HAP-1 (cell line): ENCODE results near the gene CNOT11.

Experiments
- DNase-seq, 2 experiments: peaks; one replicate each; pipeline ENCODE4 v3.0.0-alpha.2; 2016 to 2020; ENCODE audit warnings: low spot score in 2 of 2
- H3K27me3 ChIP-seq: fragments of 250-450 bp; sonication (Bioruptor Pico); 2 replicates; pipeline ENCODE4 v1.5.1; 2020; ENCODE audit warnings: low read depth, mild to moderate bottlenecking, moderate library complexity
- H3K36me3 ChIP-seq: fragments of 250-450 bp; sonication (Bioruptor Pico); replicated peaks from 2 replicates; pipeline ENCODE4 v1.5.1; 2020; ENCODE audit warnings: mild to moderate bottlenecking
- H3K4me1 ChIP-seq: fragments of 250-450 bp; sonication (Bioruptor Pico); 2 replicates; pipeline ENCODE4 v1.5.1; 2020; ENCODE audit warnings: mild to moderate bottlenecking
- H3K4me3 ChIP-seq: fragments of 250-450 bp; sonication (Bioruptor Pico); 2 replicates; pipeline ENCODE4 v1.5.1; 2020; ENCODE audit warnings: mild to moderate bottlenecking, moderate library complexity
- H3K9me3 ChIP-seq: fragments of 250-450 bp; sonication (Bioruptor Pico); 2 replicates; pipeline ENCODE4 v1.5.1; 2020; ENCODE audit warnings: mild to moderate bottlenecking, moderate library complexity
- in situ Hi-C: fragments of 300-500 bp; cut with MboI; formaldehyde crosslinking; loops from 3 replicates; pipeline ENCODE4 v1.14.3; 2020; ENCODE audit warnings: low sequenced_read_pairs, inconsistent platforms, mixed read lengths

Gene CNOT11

DNA sequence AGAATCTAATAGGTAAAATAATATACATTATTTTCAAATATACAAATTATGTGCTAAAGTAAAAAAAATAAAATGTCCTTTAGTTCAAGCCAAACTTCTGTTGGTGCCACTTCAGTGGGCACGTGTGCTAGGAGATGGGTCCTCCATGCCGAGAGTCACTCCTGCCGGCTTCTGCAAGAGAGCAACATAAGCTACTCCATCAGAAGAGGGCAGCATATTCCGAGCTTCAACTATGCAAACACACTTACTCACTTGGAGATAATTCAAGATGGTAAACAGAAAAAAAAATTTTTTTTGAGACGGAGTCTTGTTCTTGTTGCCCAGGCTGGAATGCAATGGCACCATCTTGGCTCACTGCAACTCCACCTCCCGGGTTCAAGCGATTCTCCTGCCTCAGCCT, 24.4 kb downstream of the CNOT11 start:
- Histone ChIP-seq H3K4me3 (no peak overlapping the region), H3K4me1 (no peaks in the 10 kb centered on the region), H3K9me3 (no peaks in the 10 kb centered on the region), H3K36me3 (peaks cover 57% of the 10 kb centered on the region), H3K27me3 (no peaks in the 10 kb centered on the region)
- in situ Hi-C loops: no loop called here
- no peak for DNase-seq

DNA sequence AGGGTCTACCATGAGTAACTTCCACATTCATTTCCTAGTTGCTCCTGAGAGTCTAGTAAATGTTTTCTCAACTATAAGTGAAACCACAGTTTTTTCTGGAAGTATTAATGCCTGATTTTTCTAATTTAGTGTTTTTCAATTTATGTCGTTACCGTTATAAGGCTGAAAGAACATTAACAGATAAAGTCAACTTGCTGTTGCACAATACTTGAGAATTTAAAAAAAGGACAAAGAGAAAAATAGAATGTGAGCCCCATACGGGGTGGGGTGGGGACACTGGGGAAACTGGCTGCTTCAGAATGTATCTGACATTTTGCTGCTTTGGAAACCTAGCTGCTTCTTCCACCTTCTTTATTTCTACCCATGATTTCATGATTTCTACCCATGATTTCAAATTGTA, 26.2 kb downstream of the CNOT11 start:
- Histone ChIP-seq H3K4me3 (no peak overlapping the region), H3K4me1 (no peaks in the 10 kb centered on the region), H3K27me3 (no peaks in the 10 kb centered on the region), H3K36me3 (peaks cover 60% of the 10 kb centered on the region), H3K9me3 (no peaks in the 10 kb centered on the region)
- in situ Hi-C loops: no loop called here
- DNase-seq: no peak

DNA sequence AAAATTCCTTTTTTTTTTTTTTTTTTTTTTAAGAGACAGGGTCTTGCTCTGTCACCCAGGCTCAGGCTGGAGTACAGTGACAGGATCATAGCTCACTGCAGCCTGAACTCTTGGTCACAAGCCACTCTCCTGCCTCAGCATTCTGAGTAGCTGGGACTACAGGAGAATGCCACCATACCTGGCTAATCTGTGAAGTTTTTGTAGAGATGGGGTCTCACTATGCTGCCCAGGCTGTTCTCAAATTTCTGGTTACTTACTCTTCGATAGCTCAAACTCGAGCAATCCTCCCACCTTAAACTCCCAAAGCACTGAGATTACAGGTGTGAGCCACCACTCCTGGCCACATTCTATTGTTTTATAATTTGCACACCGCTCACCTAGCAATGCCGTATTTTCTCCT, 28.8 kb downstream of the CNOT11 start:
- Histone ChIP-seq H3K9me3 (no peaks in the 10 kb centered on the region), H3K27me3 (no peaks in the 10 kb centered on the region), H3K36me3 (peaks cover 82% of the 10 kb centered on the region), H3K4me1 (no peaks in the 10 kb centered on the region), H3K4me3 (no peak overlapping the region)
- no peak for DNase-seq
- in situ Hi-C loops: no loop called here

DNA sequence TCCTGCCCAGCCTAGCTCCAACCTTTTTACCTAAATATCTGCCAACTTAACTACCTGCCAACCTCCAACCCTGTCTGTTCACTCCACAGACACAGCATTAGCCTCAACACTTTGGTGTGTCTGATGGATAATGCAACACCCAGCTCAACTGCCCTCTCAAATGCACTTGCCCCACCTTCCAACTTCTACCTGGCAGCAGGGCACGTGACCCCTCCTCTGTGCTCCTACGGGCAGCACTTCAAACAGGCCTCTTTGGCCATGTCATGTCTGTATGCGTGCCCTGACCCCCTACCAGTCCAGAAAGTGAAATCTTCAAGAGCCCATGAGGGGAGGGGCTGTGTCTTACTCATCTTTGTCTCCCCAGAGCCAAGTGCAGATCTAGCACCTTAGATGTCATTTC, 30.3 kb downstream of the CNOT11 start:
- Histone ChIP-seq H3K4me3 (no peak overlapping the region), H3K9me3 (no peaks in the 10 kb centered on the region), H3K27me3 (no peaks in the 10 kb centered on the region), H3K4me1 (no peaks in the 10 kb centered on the region), H3K36me3 (peaks cover 86% of the 10 kb centered on the region)
- in situ Hi-C loops: no loop called here
- no peak for DNase-seq

DNA sequence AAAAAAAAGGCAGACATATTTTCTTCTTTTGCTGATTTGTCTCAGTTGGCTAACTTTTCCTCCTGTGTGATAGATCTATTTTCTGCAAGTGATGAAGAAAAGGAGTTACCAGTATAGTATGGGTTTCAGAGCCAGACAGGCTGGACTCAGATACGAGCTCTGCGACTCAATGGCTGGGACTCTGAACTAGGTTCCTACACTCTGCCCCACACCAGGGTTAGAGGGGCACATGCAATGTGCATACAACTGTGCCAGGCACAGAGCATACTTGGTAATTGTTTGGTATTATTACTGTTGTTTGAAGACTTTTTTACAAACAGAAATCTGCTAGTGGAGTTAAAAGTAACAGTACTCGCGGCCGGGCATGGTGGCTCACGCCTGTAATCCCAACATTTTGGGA, 34.0 kb downstream of the CNOT11 start:
- in situ Hi-C loops: no loop called here
- Histone ChIP-seq H3K27me3 (no peaks in the 10 kb centered on the region), H3K4me3 (no peak overlapping the region), H3K9me3 (no peaks in the 10 kb centered on the region), H3K36me3 (peaks cover 65% of the 10 kb centered on the region), H3K4me1 (no peaks in the 10 kb centered on the region)
- DNase-seq: no peak

DNA sequence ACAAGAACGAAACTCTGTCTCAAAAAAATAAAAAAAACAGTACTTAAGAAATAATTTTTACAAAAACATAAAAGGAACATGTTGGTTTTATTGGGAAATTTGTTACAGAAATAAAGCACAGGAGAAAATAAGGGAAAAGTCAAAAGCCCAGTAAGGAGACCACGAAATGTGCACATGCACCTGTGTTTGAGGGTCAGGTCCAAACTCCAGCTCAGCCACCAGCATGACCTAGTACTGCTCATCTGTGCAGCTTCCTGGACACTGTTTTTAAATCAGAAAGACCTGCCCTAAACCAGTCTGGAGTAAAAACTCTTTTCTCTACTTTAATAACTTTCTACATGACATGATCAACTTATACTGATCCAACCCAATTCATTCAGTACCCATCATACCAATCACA, 34.6 kb downstream of the CNOT11 start:
- H3K4me1 ChIP-seq: no peaks in the 10 kb centered on the region
- peaks cover 65% of the 10 kb centered on the region for H3K36me3 ChIP-seq
- no peaks in the 10 kb centered on the region for H3K27me3 ChIP-seq
- no peak for DNase-seq
- H3K4me3 ChIP-seq: no peak overlapping the region
- in situ Hi-C loops: no loop called here
- H3K9me3 ChIP-seq: no peaks in the 10 kb centered on the region

DNA sequence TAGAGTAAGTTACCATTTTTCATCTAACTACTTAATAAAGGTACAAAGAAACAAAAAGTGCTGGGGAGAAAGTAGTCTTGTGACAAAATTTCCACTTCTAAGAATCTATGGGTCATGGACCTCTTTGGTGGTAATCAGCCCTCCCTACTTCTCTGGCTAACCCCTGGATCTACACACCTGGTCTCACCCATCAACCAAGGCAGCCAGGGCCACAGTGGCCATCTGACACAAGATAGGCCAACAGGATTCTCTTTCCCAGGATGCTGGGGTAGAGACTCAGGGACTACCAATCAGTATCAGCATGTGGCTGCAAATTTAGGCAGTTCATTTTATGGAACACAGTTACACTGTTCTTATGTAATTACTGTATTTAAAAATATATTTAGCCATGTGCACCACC, 38.0 kb downstream of the CNOT11 start:
- DNase-seq: no peak
- in situ Hi-C loops: no loop called here
- H3K36me3 ChIP-seq: peaks cover 55% of the 10 kb centered on the region
- no peaks in the 10 kb centered on the region for H3K27me3 ChIP-seq
- no peak overlapping the region for H3K4me3 ChIP-seq
- H3K9me3 ChIP-seq: no peaks in the 10 kb centered on the region
- H3K4me1 ChIP-seq: no peaks in the 10 kb centered on the region

DNA sequence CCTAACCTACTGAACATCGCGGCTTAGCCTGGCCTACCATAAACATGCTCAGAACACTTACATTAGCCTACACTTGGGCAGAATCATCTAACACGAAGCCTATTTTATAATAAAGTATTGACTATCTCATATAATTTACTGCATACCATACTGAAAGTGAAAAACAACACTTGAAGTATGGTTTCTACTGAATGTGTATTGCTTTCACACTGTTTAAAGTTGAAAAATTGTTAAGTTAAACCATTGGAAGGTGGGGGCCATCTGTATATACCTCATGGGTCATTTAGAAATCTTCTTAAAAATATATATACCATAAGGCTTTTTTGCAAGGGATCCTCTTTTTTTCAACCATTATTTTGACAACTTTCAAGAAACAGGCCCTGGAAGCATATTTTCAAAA, 39.3 kb downstream of the CNOT11 start:
- no peaks in the 10 kb centered on the region for H3K9me3 ChIP-seq
- H3K36me3 ChIP-seq: peaks cover 47% of the 10 kb centered on the region
- in situ Hi-C loops: no loop called here
- no peak for DNase-seq
- no peaks in the 10 kb centered on the region for H3K27me3 ChIP-seq
- no peaks in the 10 kb centered on the region for H3K4me1 ChIP-seq
- H3K4me3 ChIP-seq: no peak overlapping the region

DNA sequence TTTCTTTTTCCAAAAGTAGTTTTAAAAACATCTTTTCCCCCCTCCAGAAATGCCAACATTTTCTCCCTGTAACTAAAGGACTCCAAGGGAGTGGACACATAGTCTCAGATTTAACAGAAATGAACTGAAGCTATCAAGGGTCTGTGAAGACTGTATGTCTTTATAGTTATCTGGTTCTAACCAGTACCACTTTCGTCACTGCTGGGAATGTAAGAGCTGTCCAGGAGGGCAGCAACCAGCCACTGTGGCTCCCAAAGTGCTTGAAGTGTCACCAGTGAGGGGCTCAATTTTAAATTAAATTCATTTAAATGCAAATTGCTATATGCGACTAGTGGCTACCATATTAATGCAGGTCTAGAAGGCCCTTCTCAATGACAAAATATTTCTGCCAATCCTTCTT, 40.9 kb downstream of the CNOT11 start:
- H3K36me3 ChIP-seq: peaks cover 37% of the 10 kb centered on the region
- H3K4me3 ChIP-seq: no peak overlapping the region
- H3K9me3 ChIP-seq: no peaks in the 10 kb centered on the region
- H3K4me1 ChIP-seq: no peaks in the 10 kb centered on the region
- in situ Hi-C loops: no loop called here
- H3K27me3 ChIP-seq: no peaks in the 10 kb centered on the region
- DNase-seq: no peak

DNA sequence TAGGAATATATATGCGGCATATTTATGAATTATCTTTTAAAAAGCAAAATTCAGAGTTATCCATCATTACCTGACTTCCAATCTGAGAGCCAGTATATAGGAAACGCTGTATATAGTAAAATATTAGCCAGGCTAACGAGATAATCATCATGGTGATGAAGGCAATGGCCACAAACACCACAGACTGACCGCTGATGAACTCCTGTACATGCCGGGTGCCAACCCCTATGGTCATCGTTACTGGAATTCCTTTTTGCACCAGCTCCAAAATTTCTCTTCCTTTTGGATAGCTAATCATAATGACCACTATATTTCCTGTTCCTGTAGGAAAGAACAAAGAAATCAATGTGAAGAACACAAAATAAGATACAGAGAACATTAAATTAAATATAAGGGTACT, 42.2 kb downstream of the CNOT11 start:
- Histone ChIP-seq H3K4me1 (no peaks in the 10 kb centered on the region), H3K27me3 (no peaks in the 10 kb centered on the region), H3K4me3 (no peak overlapping the region), H3K9me3 (no peaks in the 10 kb centered on the region), H3K36me3 (peaks cover 36% of the 10 kb centered on the region)
- DNase-seq: no peak
- in situ Hi-C loops: no loop called here

DNA sequence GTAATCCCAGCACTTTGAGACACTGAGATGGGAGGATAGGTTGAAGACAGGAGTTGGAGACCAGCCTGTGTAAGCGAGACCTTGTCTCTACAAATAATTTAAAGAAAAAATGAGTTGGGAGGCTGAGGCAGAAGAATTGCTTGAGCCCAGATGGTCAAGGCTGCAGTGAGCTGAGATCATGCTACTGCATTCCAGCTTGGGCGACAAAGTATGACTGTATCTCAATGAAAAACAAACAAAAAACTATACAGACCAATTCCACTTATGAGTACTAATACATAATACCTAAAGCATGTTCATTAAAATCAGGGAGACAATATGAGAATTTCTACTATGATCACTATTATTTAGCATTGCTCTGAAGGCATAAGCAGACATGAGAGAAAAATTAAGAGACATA, 43.2 kb downstream of the CNOT11 start:
- peaks cover 33% of the 10 kb centered on the region for H3K36me3 ChIP-seq

DNA sequence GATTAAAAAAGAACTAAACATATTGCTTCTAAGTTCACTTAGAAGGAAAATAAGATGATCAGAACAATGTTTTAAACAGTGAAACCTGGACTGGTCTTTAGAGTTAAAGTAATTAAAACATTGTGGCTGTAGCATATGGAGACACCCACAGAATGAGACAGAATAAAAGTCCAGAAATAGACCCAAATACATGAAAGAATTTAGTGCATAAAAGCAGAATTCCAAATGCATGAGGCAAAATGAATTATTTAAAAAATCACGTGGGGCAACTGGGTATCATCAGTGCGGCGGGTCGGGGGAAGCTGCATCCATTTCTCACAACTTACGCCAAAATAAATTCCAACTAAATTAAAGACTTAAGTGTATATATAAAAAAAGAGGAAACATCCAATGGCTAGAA, 43.7 kb downstream of the CNOT11 start:
- Histone ChIP-seq H3K4me1 (no peaks in the 10 kb centered on the region), H3K36me3 (peaks cover 31% of the 10 kb centered on the region), H3K27me3 (no peaks in the 10 kb centered on the region), H3K9me3 (no peaks in the 10 kb centered on the region), H3K4me3 (no peak overlapping the region)
- in situ Hi-C loops: no loop called here
- DNase-seq: no peak

More for the DNA sequence above, 43.2 kb downstream of the CNOT11 start:
- no peaks in the 10 kb centered on the region for H3K27me3 ChIP-seq
- no peaks in the 10 kb centered on the region for H3K9me3 ChIP-seq
- H3K4me1 ChIP-seq: no peaks in the 10 kb centered on the region
- DNase-seq: no peak
- no peak overlapping the region for H3K4me3 ChIP-seq
- in situ Hi-C loops: no loop called here

DNA sequence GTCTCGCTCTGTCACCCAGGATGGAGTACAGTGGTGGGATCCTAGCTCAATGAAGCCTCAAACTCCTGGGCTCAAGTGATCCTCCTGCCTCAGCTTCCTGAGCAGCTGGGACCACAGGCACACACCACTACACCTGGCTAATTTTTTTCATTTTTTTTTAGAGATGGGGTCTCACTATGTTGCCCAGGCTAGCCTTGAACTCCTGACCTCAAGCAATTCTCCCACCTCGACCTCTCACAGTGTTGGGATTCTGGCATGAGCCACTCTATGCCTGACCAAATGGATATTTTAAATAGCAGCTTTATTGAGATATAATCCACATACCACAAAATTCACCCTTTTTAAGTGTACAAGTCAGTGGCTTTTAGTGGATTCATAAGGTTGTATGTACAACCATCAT, 44.7 kb downstream of the CNOT11 start:
- Histone ChIP-seq H3K36me3 (peaks cover 27% of the 10 kb centered on the region), H3K9me3 (no peaks in the 10 kb centered on the region), H3K27me3 (no peaks in the 10 kb centered on the region), H3K4me1 (no peaks in the 10 kb centered on the region), H3K4me3 (no peak overlapping the region)
- in situ Hi-C loops: no loop called here
- no peak for DNase-seq

DNA sequence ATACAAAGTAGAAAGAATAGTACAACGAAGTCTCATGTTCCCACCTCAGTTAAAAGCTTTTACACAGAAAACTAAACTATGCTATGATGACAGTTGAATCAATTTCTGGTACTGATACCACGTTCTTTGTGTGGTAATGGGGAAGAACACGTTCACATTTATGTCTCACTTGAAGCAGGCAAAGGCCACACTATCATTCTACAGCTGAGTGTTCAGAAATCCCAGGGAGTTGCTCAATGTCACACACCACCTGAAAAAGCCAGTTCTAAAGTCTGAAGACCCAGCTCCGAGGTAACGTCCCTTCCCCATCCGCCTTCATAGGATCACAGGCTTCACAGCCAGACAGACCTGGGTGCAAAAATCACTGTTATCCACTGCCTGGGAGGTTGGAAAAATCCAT, 46.9 kb downstream of the CNOT11 start:
- H3K9me3 ChIP-seq: no peaks in the 10 kb centered on the region
- no peaks in the 10 kb centered on the region; the same call in 1 of the 2 replicates for H3K4me1 ChIP-seq
- H3K27me3 ChIP-seq: no peaks in the 10 kb centered on the region
- peaks cover 14% of the 10 kb centered on the region for H3K36me3 ChIP-seq
- no peak for DNase-seq
- in situ Hi-C loops: no loop called here
- no peak overlapping the region for H3K4me3 ChIP-seq

DNA sequence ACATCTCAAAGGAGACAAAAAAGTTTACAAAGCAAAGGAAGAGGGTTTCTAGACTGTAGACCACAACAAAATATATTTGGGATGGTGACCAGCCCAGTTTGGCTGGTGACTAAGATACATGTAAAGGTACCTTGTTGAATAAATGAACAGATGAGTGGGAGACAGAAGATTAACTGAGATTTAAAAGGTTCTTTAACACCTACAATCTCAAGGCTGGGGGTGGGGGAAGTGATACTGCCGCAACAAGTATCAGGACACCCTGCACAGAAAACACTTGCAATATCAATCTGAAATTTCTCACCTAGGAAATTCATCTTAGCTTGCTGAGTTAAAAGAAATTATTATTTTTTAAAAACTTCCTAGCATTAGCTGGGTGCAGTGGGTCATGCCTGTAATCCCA, 47.5 kb downstream of the CNOT11 start:
- Histone ChIP-seq H3K4me1 (peaks cover under 1% of the 10 kb centered on the region; the same call in 1 of the 2 replicates), H3K27me3 (no peaks in the 10 kb centered on the region), H3K4me3 (no peak overlapping the region), H3K36me3 (peaks cover 11% of the 10 kb centered on the region), H3K9me3 (no peaks in the 10 kb centered on the region)
- DNase-seq: no peak
- in situ Hi-C loops: no loop called here
